Erythroblast (primary cell): ENCODE results near the gene HSPH1.

ENCODE experiments used
- GATA1 ChIP-seq: IDR thresholded peaks from 2 replicates; pipeline ENCODE4 v1.6.1; 2011; ENCODE audit warnings: low read depth, mild to moderate bottlenecking, control low read depth, low read length, moderate library complexity
- POLR2A ChIP-seq: IDR thresholded peaks from 2 replicates; pipeline ENCODE4 v1.6.1; 2011; ENCODE audit warnings: mild to moderate bottlenecking, low read length

- TF ChIP-seq POLR2A (no peak), GATA1 (no peak)
Measured at GRCh38 chr13:31160857-31161556, 697 bp downstream of the HSPH1 start.
